ENCODE measurements around the gene ERN1.

DNA sequence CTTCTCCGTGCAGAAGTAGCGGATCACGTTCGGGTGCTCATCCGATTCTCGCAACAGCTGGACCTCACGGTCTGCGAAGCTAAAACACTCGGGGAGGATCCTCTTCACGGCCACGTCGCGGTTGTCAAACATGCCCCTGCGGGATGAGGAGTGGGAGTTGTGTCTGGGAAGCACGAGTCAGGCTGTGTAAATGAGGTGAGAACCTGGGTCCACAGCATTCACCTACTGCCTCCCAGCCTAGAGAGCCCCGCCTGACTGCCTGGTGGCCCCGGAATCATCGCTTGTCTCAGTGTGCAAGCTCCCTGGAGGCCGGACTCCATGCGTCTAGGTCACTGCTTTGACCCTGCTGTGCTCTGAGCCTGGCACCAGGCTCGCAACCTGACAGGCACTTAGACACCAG, 75.6 kb downstream of the ERN1 start:
- TF ChIP-seq, protein P1, sequence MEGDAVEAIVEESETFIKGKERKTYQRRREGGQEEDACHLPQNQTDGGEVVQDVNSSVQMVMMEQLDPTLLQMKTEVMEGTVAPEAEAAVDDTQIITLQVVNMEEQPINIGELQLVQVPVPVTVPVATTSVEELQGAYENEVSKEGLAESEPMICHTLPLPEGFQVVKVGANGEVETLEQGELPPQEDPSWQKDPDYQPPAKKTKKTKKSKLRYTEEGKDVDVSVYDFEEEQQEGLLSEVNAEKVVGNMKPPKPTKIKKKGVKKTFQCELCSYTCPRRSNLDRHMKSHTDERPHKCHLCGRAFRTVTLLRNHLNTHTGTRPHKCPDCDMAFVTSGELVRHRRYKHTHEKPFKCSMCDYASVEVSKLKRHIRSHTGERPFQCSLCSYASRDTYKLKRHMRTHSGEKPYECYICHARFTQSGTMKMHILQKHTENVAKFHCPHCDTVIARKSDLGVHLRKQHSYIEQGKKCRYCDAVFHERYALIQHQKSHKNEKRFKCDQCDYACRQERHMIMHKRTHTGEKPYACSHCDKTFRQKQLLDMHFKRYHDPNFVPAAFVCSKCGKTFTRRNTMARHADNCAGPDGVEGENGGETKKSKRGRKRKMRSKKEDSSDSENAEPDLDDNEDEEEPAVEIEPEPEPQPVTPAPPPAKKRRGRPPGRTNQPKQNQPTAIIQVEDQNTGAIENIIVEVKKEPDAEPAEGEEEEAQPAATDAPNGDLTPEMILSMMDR (conservative IDR thresholded peaks at IDR 0.05; ENCODE audit: low read depth, low read length): no peak
- TF ChIP-seq EZH2 (IDR thresholded peaks at IDR 0.05; ENCODE audit: low read length, unreplicated experiment) (no peak), EZH2phosphoT487 (IDR thresholded peaks at IDR 0.05; ENCODE audit: borderline replicate concordance, low read length) (no peak)

Measured in PC-3 (cell line).